Esophagus muscularis mucosa (tissue), 4 donors: ENCODE data around the gene MANBA. TPM values are rescaled to one million over a fixed set of nuclear protein-coding genes. Genes with fewer than 3 reads are reported as not detected.

Experiments
- DNase-seq: peaks from one replicate; pipeline ENCODE4 v3.0.0-alpha.2; 2017; ENCODE audit errors: extremely low spot score
- H3K27ac ChIP-seq, 4 donors: fragments of 200-600 bp; sonication (generic); replicated peaks in 1 of 4; 1 replicate in 3 of 4; 2 replicates in 1 of 4; pipeline ENCODE4 v1.5.1; 2016 to 2019; ENCODE audit warnings: mild to moderate bottlenecking in 1 of 4
- H3K27me3 ChIP-seq, 4 donors: fragments of 200-600 bp; sonication (generic); one replicate each; pipeline versions ENCODE4 v1.5.1 to v1.6.0; 2016 to 2019
- H3K36me3 ChIP-seq, 4 donors: fragments of 200-600 bp; sonication (generic); one replicate each; pipeline ENCODE4 v1.5.1; 2016 to 2019
- H3K4me1 ChIP-seq, 4 donors: fragments of 200-600 bp; sonication (generic); one replicate each; pipeline ENCODE4 v1.5.1; 2016 to 2019
- H3K4me3 ChIP-seq, 4 donors: fragments of 200-600 bp; sonication (generic); 1 replicate in 2 of 4; 2 replicates in 2 of 4; pipeline ENCODE4 v1.5.1; 2016 to 2019; ENCODE audit warnings: mild to moderate bottlenecking in 4 of 4, moderate library complexity in 1 of 4
- H3K9me3 ChIP-seq, 4 donors: fragments of 200-600 bp; sonication (generic); 1 replicate in 3 of 4; 2 replicates in 1 of 4; pipeline ENCODE4 v1.5.1; 2016 to 2019
- EP300 ChIP-seq: sonication (generic); formaldehyde crosslinking; IDR thresholded peaks from one replicate; pipeline ENCODE4 v1.6.1; 2017; ENCODE audit warnings: antibody characterized with exemption
- POLR2A ChIP-seq: fragments of 450-650 bp; IDR thresholded peaks from one replicate; pipeline ENCODE4 v1.6.1; 2017; ENCODE audit warnings: antibody characterized with exemption, moderate library complexity, mild to moderate bottlenecking, low read depth
- POLR2AphosphoS5 ChIP-seq, 2 donors: sonication (generic); formaldehyde crosslinking; IDR thresholded peaks; one replicate each; pipeline ENCODE4 v1.6.1; 2017; ENCODE audit warnings: antibody characterized with exemption in 2 of 2
- WGBS: methylation state at CpG from one replicate; pipeline ENCODE4 v1.1.5; 2018; 5-methylcytosine and 5-hydroxymethylcytosine counted together
- intact Hi-C: fragments of 100-400 bp; cut with DNase I; formaldehyde crosslinking; loops from one replicate; pipeline ENCODE4 v1.15.1; 2023
- total RNA-seq, 4 donors: library from RNA; depleted of rRNA; stranded (reverse); fragments of >200 nt; gene quantifications; one replicate each; pipeline versions ENCODE4 v1.1.0 to v1.2.1, GENCODE V29; 2016
- TF ChIP-seq, protein P1 (sequence below), 3 experiments: fragments of 200-600 bp in 2 of 3; fragments of 450-650 bp in 1 of 3; sonication (generic) in 2 of 3; IDR thresholded peaks; one replicate each; pipeline ENCODE4 v1.5.1; 2017 to 2019; ENCODE audit warnings: antibody characterized with exemption in 3 of 3, mild to moderate bottlenecking in 2 of 3, moderate library complexity in 1 of 3

Gene MANBA
- total RNA-seq, 4 donors from 2014 or later: 22.1 to 24.9 (median 24.5) TPM

DNA sequence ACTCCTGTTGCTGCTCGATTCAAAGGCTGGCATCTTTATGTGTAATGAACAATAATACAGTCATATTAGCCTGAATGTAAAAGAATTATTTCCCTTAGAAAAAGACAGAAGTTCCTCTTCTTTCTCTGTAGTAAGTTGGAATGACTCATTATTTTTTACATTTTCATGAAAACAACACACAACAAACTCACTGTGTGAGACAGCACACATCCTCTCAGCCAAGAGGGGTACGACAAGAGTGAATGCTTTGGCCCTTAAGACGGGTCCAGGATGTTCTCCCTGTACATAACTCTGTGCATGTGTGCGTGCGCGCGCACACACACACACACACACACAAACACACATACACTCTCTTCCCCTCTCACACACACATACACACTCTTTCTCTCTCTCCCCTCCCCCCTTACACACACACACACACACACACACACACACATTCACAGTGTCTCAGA lies 72.8 kb downstream of the MANBA start:
- intact Hi-C loops: no loop called here
- Histone ChIP-seq H3K36me3 (peaks cover 0 to 15% (median 8%) of the 10 kb centered on the region in 4 donors), H3K27me3 (no peaks in the 10 kb centered on the region), H3K4me1 (peaks cover 0 to 7% (median 3%) of the 10 kb centered on the region in 4 donors), H3K9me3 (no peaks in the 10 kb centered on the region), H3K4me3 (no peak overlapping the region), H3K27ac (no peak overlapping the region)
- no peak for DNase-seq
- 92% methylated on average over 7 of the region's 7 CpGs for WGBS
- TF ChIP-seq, protein P1, sequence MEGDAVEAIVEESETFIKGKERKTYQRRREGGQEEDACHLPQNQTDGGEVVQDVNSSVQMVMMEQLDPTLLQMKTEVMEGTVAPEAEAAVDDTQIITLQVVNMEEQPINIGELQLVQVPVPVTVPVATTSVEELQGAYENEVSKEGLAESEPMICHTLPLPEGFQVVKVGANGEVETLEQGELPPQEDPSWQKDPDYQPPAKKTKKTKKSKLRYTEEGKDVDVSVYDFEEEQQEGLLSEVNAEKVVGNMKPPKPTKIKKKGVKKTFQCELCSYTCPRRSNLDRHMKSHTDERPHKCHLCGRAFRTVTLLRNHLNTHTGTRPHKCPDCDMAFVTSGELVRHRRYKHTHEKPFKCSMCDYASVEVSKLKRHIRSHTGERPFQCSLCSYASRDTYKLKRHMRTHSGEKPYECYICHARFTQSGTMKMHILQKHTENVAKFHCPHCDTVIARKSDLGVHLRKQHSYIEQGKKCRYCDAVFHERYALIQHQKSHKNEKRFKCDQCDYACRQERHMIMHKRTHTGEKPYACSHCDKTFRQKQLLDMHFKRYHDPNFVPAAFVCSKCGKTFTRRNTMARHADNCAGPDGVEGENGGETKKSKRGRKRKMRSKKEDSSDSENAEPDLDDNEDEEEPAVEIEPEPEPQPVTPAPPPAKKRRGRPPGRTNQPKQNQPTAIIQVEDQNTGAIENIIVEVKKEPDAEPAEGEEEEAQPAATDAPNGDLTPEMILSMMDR (IDR thresholded peaks at IDR 0.05): no peak
- TF ChIP-seq POLR2A (no peak), POLR2AphosphoS5 (IDR thresholded peaks at IDR 0.05) (no peak), EP300 (no peak)

DNA sequence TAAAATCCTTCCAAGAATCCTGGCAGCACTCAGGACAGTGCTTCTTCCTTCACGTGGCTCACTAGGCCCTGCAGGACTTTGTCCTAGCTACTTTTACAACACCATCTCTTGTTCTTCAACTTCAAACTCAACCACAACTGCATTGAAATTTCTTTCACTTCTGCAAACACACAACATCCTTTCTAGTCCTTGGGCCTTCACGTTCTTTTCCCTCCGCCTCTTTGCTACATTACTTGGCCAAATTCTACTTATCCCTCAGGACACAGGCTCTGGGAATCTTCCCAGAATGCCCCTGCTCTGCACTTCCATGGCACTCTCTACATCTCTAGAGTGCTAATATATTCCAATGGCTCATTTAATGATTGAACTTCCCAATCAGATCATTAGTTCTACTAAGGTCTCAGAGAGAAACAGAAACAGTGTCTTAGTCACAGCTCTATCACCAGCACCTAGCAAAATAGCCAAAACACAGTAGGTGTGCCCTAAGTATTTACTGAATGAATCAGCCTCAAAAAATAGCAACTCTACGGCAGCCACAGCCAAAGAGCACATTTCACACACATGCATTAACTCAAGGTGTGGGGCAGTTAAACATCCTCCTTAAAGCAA lies 73.3 kb downstream of the MANBA start:
- TF ChIP-seq POLR2A (no peak), EP300 (no peak), POLR2AphosphoS5 (IDR thresholded peaks at IDR 0.05) (no peak)
- TF ChIP-seq, protein P1 (IDR thresholded peaks at IDR 0.05): no peak
- H3K9me3 ChIP-seq: no peaks in the 10 kb centered on the region
- intact Hi-C loops: no loop called here
- peaks cover 0 to 7% (median 3%) of the 10 kb centered on the region in 4 donors for H3K4me1 ChIP-seq
- H3K36me3 ChIP-seq: peaks cover 0 to 15% (median 9%) of the 10 kb centered on the region in 4 donors
- no peak for DNase-seq
- 69% methylated on average over 4 of the region's 4 CpGs for WGBS
- H3K4me3 ChIP-seq: no peak overlapping the region
- H3K27me3 ChIP-seq: no peaks in the 10 kb centered on the region
- no peak overlapping the region for H3K27ac ChIP-seq

DNA sequence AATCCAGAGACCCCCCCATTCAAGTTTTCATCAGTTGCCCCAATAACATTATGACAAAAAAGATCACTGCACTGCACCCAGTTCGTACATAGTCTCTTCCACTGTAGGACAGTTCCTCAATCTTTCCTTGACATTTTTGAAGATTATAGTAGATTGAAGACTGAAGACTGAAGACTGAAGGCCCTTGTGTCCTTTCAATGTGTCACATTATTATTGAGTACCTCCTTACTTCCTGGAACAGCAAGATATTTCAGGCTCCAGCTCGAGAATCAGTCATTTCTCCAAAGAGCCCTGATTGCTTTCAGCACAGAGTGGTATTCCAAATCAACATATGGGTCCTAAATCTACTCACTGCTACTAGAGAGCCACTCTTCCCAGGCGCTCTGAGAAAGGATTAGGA lies 75.0 kb downstream of the MANBA start:
- H3K27ac ChIP-seq: no peak overlapping the region
- DNase-seq: no peak
- H3K4me3 ChIP-seq: no peak overlapping the region
- WGBS: 91% methylated on average over 3 of the region's 3 CpGs
- no peak for TF ChIP-seq EP300
- no peak for TF ChIP-seq POLR2A
- TF ChIP-seq, protein P1 (IDR thresholded peaks at IDR 0.05): no peak
- TF ChIP-seq POLR2AphosphoS5 (IDR thresholded peaks at IDR 0.05): no peak
- no peaks in the 10 kb centered on the region for H3K27me3 ChIP-seq
- H3K4me1 ChIP-seq: peaks cover 0 to 7% (median 3%) of the 10 kb centered on the region in 4 donors
- intact Hi-C loops: no loop called here
- H3K9me3 ChIP-seq: no peaks in the 10 kb centered on the region
- H3K36me3 ChIP-seq: peaks cover 0 to 24% (median 11%) of the 10 kb centered on the region in 4 donors

DNA sequence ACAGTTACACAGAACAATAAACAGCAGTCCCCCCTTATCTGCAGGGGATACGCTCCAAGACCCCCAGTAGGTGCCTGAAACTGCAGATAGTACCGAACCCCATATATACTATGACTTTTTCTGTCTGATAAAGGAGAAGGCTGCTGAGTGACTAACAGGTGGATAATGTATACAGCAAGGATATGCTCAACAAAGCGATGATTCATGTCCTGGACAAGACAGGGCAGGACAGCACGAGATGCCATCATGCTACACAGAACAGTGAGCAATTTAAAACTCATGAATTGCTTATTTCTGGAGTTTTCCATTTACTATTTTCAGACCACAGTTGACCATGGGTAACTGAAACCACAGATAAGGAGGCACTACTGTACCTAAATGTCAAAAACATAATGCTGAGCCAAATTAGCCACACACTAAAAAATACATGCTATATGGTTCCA lies 76.1 kb downstream of the MANBA start:
- no peak for DNase-seq
- no peak for TF ChIP-seq POLR2A
- TF ChIP-seq POLR2AphosphoS5 (IDR thresholded peaks at IDR 0.05): no peak
- TF ChIP-seq EP300: no peak
- TF ChIP-seq, protein P1 (IDR thresholded peaks at IDR 0.05): no peak
- Histone ChIP-seq H3K4me1 (peaks cover 0 to 7% (median 3%) of the 10 kb centered on the region in 4 donors), H3K9me3 (no peaks in the 10 kb centered on the region), H3K36me3 (peaks cover 0 to 16% (median 9%) of the 10 kb centered on the region in 4 donors), H3K27ac (no peak overlapping the region), H3K4me3 (no peak overlapping the region), H3K27me3 (no peaks in the 10 kb centered on the region)
- intact Hi-C loops: no loop called here
- 72% methylated on average over 4 of the region's 4 CpGs for WGBS
